GM12872 (cell line): ENCODE data around the gene GRIK4.

Experiments
- CTCF ChIP-seq: IDR thresholded peaks from 3 replicates; pipeline ENCODE4 v1.5.1; 2011; ENCODE audit warnings: low read depth, mild to moderate bottlenecking, low read length, moderate library complexity; ENCODE audit not compliant: insufficient read depth

GRIK4 gene

GRCh38 chr11:120816176-120816575, 304.6 kb downstream of the GRIK4 start:
- TF ChIP-seq CTCF: no peak

- no peak for TF ChIP-seq CTCF
Observed at GRCh38 chr11:120816711-120817110, 305.2 kb downstream of the GRIK4 start.

- no peak for TF ChIP-seq CTCF
Observed at GRCh38 chr11:120817158-120817557, 305.6 kb downstream of the GRIK4 start.

- no peak for TF ChIP-seq CTCF
Observed at GRCh38 chr11:120818097-120818496, 306.5 kb downstream of the GRIK4 start.

GRCh38 chr11:120819003-120819402, 307.5 kb downstream of the GRIK4 start:
- TF ChIP-seq CTCF: no peak

GRCh38 chr11:120819437-120820365, 308.2 kb downstream of the GRIK4 start:
- no peak for TF ChIP-seq CTCF

- no peak for TF ChIP-seq CTCF
Observed at GRCh38 chr11:120823159-120823558, 311.6 kb downstream of the GRIK4 start.
